Common myeloid progenitor, CD34-positive (primary cell): ENCODE measurements around the gene TMEM175.

Experiments used
- CTCF ChIA-PET: fragments of 350-600 bp; sonication (Branson Sonifier 250); formaldehyde crosslinking; loops from one replicate; lab custom pipeline; 2021; ENCODE audit warnings: antibody characterized with exemption; lab: Charles Lee
- POLR2A ChIA-PET: fragments of 350-600 bp; sonication (Branson Sonifier 250); formaldehyde crosslinking; loops from one replicate; lab custom pipeline; 2021; ENCODE audit warnings: antibody characterized with exemption; lab: Charles Lee
- DNase-seq, 3 donors: peaks; one replicate each; pipeline versions ENCODE4 v3.0.0 to v3.0.0-alpha.2; 2013
- H3K27ac ChIP-seq, 2 experiments: 1 replicate in 1 of 2; 2 replicates in 1 of 2; pipeline ENCODE4 v1.7.0; 2013; ENCODE audit warnings: inconsistent platforms in 2 of 2, low read length in 2 of 2, mild to moderate bottlenecking in 2 of 2, low read depth in 1 of 2, moderate library complexity in 1 of 2; ENCODE audit not compliant: severe bottlenecking in 2 of 2, insufficient read depth in 1 of 2, poor library complexity in 1 of 2
- H3K27me3 ChIP-seq, 5 experiments: replicated peaks in 2 of 5; 1 replicate in 3 of 5; 2 replicates in 2 of 5; pipeline versions ENCODE4 v1.6.1 to v1.7.0; 2013; ENCODE audit warnings: low read length in 4 of 5, mild to moderate bottlenecking in 2 of 5, moderate library complexity in 2 of 5, inconsistent platforms in 1 of 5; ENCODE audit not compliant: insufficient read depth in 5 of 5, control insufficient read depth in 4 of 5
- H3K36me3 ChIP-seq, 4 experiments: 1 replicate in 2 of 4; 2 replicates in 2 of 4; pipeline versions ENCODE4 v1.6.1 to v1.7.0; 2013; ENCODE audit warnings: low read length in 3 of 4, control low read depth in 1 of 4, mild to moderate bottlenecking in 1 of 4; ENCODE audit not compliant: control insufficient read depth in 4 of 4, insufficient read depth in 4 of 4
- H3K4me1 ChIP-seq, 4 experiments: 1 replicate in 3 of 4; 2 replicates in 1 of 4; pipeline versions ENCODE4 v1.6.1 to v1.7.1; 2013; ENCODE audit warnings: low read length in 3 of 4, mild to moderate bottlenecking in 3 of 4, control low read depth in 1 of 4, inconsistent platforms in 1 of 4, moderate library complexity in 1 of 4; ENCODE audit not compliant: control insufficient read depth in 4 of 4, insufficient read depth in 4 of 4; ENCODE audit errors: control extremely low read depth in 1 of 4
- H3K4me3 ChIP-seq, 7 experiments: 1 replicate in 4 of 7; 2 replicates in 3 of 7; pipeline versions ENCODE4 v1.5.1 to v1.7.0; 2013; ENCODE audit warnings: mild to moderate bottlenecking in 7 of 7, low read length in 6 of 7, moderate library complexity in 6 of 7, inconsistent platforms in 2 of 7, low read depth in 2 of 7, control low read depth in 1 of 7; ENCODE audit not compliant: insufficient read depth in 4 of 7, control insufficient read depth in 1 of 7; ENCODE audit errors: extremely low read depth in 1 of 7
- H3K9me3 ChIP-seq, 5 experiments: 1 replicate in 4 of 5; 2 replicates in 1 of 5; pipeline versions ENCODE4 v1.6.1 to v1.7.1; 2013; ENCODE audit warnings: low read length in 4 of 5, mild to moderate bottlenecking in 2 of 5, inconsistent platforms in 1 of 5, low read depth in 1 of 5, moderate library complexity in 1 of 5; ENCODE audit not compliant: control insufficient read depth in 4 of 5, insufficient read depth in 2 of 5; ENCODE audit errors: control extremely low read depth in 1 of 5
- WGBS: methylation state at CpG from one replicate; pipeline ENCODE4 v1.1.5; 2013; ENCODE audit not compliant: insufficient coverage; 5-methylcytosine and 5-hydroxymethylcytosine counted together

Gene TMEM175

GRCh38 chr4:970854-971520, 38.7 kb downstream of the TMEM175 start:
- H3K4me1 ChIP-seq, result peaks cover 0 to 26% (median 20%) of the 10 kb centered on the region in 4 experiments
- peaks cover 0 to 6% (median 0%) of the 10 kb centered on the region in 5 experiments for H3K27me3 ChIP-seq
- peaks cover 0 to 15% (median 4%) of the 10 kb centered on the region in 4 experiments for H3K36me3 ChIP-seq
- CTCF ChIA-PET, result no interaction called here
- H3K4me3 ChIP-seq, result no peak overlapping the region
- H3K9me3 ChIP-seq, result peaks cover 0 to 3% (median 0%) of the 10 kb centered on the region in 5 experiments
- no peak overlapping the region for H3K27ac ChIP-seq
- WGBS, result 95% methylated on average over 13 of the region's 17 CpGs
- no peak for DNase-seq
- POLR2A ChIA-PET, result no interaction called here

GRCh38 chr4:971666-972500, 39.6 kb downstream of the TMEM175 start:
- Histone ChIP-seq H3K9me3 (peaks cover 0 to 3% (median 0%) of the 10 kb centered on the region in 5 experiments), H3K4me3 (peak overlapping the region in 4 of 7 experiments; percentile 67 to 85 (median 75)), H3K27ac (no peak overlapping the region), H3K27me3 (peaks cover 0 to 6% (median 0%) of the 10 kb centered on the region in 5 experiments), H3K36me3 (peaks cover 0 to 7% (median 0%) of the 10 kb centered on the region in 4 experiments), H3K4me1 (peaks cover 0 to 32% (median 25%) of the 10 kb centered on the region in 4 experiments)
- ChIA-PET CTCF (interaction anchor here (1.4 kb wide), 1 partner anchor 15 kb away, joined by 4 read pairs; the partner anchor contains the start of gene IDUA), POLR2A (no interaction called here)
- no peak for DNase-seq
- WGBS, result 84% methylated on average over 24 of the region's 24 CpGs

GRCh38 chr4:972651-973424, 40.6 kb downstream of the TMEM175 start:
- H3K36me3 ChIP-seq, result peaks cover 0 to 7% (median 0%) of the 10 kb centered on the region in 4 experiments
- no peak overlapping the region for H3K27ac ChIP-seq
- peaks cover 0 to 34% (median 30%) of the 10 kb centered on the region in 4 experiments for H3K4me1 ChIP-seq
- peaks cover 0 to 3% (median 0%) of the 10 kb centered on the region in 5 experiments for H3K9me3 ChIP-seq
- POLR2A ChIA-PET, result no interaction called here
- 1% methylated on average over 55 of the region's 65 CpGs for WGBS
- DNase-seq, result peak in 2 of 3 donors; percentile 45 to 57
- peak overlapping the region; percentile 45 to 85 (median 72) for H3K4me3 ChIP-seq
- CTCF ChIA-PET, result interaction anchor here (1.4 kb wide), 1 partner anchor 14 kb away, joined by 4 read pairs; the partner anchor contains the start of gene IDUA
- peaks cover 0 to 4% (median 0%) of the 10 kb centered on the region in 5 experiments for H3K27me3 ChIP-seq

DNA sequence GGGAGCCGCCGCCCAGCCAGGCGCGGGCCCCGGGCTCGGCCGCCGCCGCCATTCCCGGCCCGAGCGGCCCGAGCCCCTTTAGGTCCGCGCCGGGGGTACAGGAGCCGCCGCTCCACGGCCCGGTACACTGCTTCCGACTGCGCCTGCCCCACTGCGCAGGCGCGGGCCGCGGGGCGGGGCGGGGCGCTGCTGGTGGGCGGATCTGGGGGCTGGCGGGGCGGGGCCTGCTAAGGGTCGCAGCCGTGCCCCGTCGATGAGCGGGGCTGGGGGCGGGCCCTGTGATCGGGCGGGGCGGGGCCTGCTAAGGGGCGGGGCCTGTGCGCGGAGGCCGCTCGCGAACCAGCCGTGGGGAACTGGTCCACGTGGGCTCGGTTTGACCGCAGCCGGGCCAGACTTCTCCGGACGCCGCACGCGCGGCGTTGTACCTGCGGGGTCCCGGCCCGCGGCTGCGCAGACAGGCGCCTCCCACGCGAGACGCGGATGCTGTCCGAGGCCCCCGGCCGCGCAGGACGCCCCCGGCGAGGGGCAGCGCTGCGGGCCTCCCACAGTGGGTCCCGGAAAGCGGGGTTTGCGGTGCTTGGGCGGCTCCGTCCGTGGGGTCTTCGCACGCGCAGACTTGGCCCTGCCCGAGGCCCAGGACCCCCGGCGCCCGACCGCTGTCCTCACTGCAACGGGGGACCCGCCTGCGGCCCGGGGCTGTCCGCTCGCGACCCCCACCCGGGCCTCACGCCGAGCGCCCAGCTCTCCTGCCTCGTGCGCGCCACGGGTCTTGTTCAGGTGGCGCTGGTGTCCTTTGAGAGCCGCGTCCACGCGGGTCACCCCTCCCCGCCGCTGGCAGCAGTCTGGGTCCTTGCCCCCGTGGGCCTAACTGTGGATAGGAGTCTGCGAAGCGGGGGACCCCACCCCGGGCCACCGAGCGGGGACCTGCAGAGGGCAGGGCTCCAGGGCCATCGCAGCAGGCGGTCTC, 41.5 kb downstream of the TMEM175 start, which contains the start of gene DGKQ:
DGKQ (minus strand) TSS at position 139 of the 967 bp plus-strand sequence; CDS start at position 52, 87 bp downstream.
- Histone ChIP-seq H3K27ac (no peak within 1 kb of the TSS), H3K4me1 (peaks cover 0 to 30% (median 28%) of the 10 kb centered on the region in 4 experiments), H3K27me3 (no peaks in the 10 kb centered on the region), H3K9me3 (peaks cover 0 to 3% (median 0%) of the 10 kb centered on the region in 5 experiments), H3K36me3 (peaks cover 0 to 7% (median 0%) of the 10 kb centered on the region in 4 experiments), H3K4me3 (peak within 1 kb of the TSS; percentile 45 to 85 (median 72))
- ChIA-PET POLR2A (no interaction called here), CTCF (interaction anchor here (1.4 kb wide), 1 partner anchor 13 kb away, joined by 4 read pairs; the partner anchor contains the start of gene IDUA)
- 33% methylated on average over 55 of the region's 123 CpGs for WGBS
- peak; percentile 76 to 87 (median 82) for DNase-seq

DNA sequence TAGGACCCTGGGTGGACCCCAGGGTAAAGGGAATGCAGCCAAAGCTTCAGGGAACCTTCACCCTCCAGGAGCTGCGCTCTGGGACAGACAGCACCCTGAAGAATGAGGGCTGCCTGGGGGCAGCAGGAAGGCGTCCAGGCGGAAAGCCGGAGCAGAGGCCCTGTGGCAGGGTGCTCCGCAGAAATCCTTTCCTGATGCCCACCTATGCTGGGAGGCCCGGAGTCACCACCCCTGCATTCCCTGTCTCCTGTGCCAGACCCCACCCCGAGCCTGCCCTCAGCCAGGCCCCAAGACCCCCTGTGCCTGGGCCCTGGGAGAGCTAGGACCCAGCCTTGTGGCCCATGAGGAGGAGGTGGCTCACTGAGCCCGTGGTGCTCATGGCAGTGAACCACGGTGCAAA, 42.4 kb downstream of the TMEM175 start:
- Histone ChIP-seq H3K4me1 (peaks cover 0 to 40% (median 36%) of the 10 kb centered on the region in 4 experiments), H3K4me3 (no peak overlapping the region), H3K27ac (no peak overlapping the region), H3K9me3 (peaks cover 0 to 3% (median 0%) of the 10 kb centered on the region in 5 experiments), H3K36me3 (peaks cover 0 to 7% (median 0%) of the 10 kb centered on the region in 4 experiments), H3K27me3 (no peaks in the 10 kb centered on the region)
- ChIA-PET POLR2A (no interaction called here), CTCF (interaction anchor here (0.9 kb wide), 1 partner anchor 36 kb away, joined by 3 read pairs; no protein-coding TSS in a partner anchor)
- 97% methylated on average over 9 of the region's 9 CpGs for WGBS
- DNase-seq, result no peak
